Neural cell (in vitro differentiated cells): ENCODE measurements around the gene RAD51B. TPM values are rescaled to one million over a fixed set of nuclear protein-coding genes. Genes with fewer than 3 reads are reported as not detected.

ENCODE experiments used
- H2AFZ ChIP-seq: fragments of 200-600, 300-800 bp; sonication (generic), shearing (Covaris generic); 2 replicates; pipeline ENCODE4 v1.6.0; 2014; ENCODE audit warnings: low read depth, mild to moderate bottlenecking, antibody characterized with exemption, low read length, moderate library complexity
- H3F3A ChIP-seq: fragments of 200-600 bp; shearing (Covaris generic); 2 replicates; pipeline ENCODE4 v1.6.1; 2016; ENCODE audit warnings: mild to moderate bottlenecking, moderate library complexity, mixed read lengths, antibody characterized with exemption, low read length; ENCODE audit not compliant: insufficient read depth, poor library complexity, severe bottlenecking
- H3K27ac ChIP-seq: fragments of 200-600, 300-800 bp; sonication (generic), shearing (Covaris generic); 2 replicates; pipeline ENCODE4 v1.5.1; 2014; ENCODE audit warnings: mild to moderate bottlenecking, low read length, moderate library complexity
- H3K27me3 ChIP-seq: fragments of 300-800, 200-600 bp; sonication (generic), shearing (Covaris generic); 2 replicates; pipeline ENCODE4 v1.6.0; 2014; ENCODE audit warnings: mild to moderate bottlenecking, low read depth, low read length, moderate library complexity; ENCODE audit not compliant: insufficient read depth
- H3K36me3 ChIP-seq: fragments of 300-800, 200-600 bp; sonication (generic), shearing (Covaris generic); 2 replicates; pipeline ENCODE4 v1.5.1; 2014; ENCODE audit warnings: mild to moderate bottlenecking, antibody characterized with exemption, low read length, moderate library complexity; ENCODE audit not compliant: insufficient read depth
- H3K4me2 ChIP-seq: fragments of 300-800, 200-600 bp; sonication (generic), shearing (Covaris generic); 2 replicates; pipeline ENCODE4 v1.6.0; 2014; ENCODE audit warnings: mild to moderate bottlenecking, low read length
- H3K4me3 ChIP-seq: fragments of 300-800, 200-600 bp; sonication (generic), shearing (Covaris generic); 2 replicates; pipeline ENCODE4 v1.5.1; 2014; ENCODE audit warnings: mild to moderate bottlenecking, low read length, moderate library complexity
- H3K79me2 ChIP-seq: fragments of 200-600 bp; shearing (Covaris generic); replicated peaks from 2 replicates; pipeline ENCODE4 v1.6.0; 2014; ENCODE audit warnings: mild to moderate bottlenecking, low read length, moderate library complexity; ENCODE audit not compliant: insufficient read depth
- H3K9ac ChIP-seq: fragments of 300-800, 200-600 bp; sonication (generic), shearing (Covaris generic); 2 replicates; pipeline ENCODE4 v1.6.1; 2016; ENCODE audit warnings: mild to moderate bottlenecking, low read length, mixed read lengths
- H3K9me2 ChIP-seq: fragments of 200-600 bp; shearing (Covaris generic); 2 replicates; pipeline ENCODE4 v1.6.1; 2016; ENCODE audit warnings: mild to moderate bottlenecking, low read length, mixed read lengths; ENCODE audit not compliant: insufficient read depth
- H3K9me3 ChIP-seq: fragments of 200-600, 300-800 bp; sonication (generic), shearing (Covaris generic); 2 replicates; pipeline ENCODE4 v1.6.1; 2016; ENCODE audit warnings: mild to moderate bottlenecking, mixed run types, low read length, moderate library complexity, mixed read lengths
- H4K20me1 ChIP-seq: fragments of 200-600 bp; shearing (Covaris generic); 2 replicates; pipeline ENCODE4 v1.6.1; 2016; ENCODE audit warnings: mild to moderate bottlenecking, mixed run types; ENCODE audit not compliant: insufficient read depth
- EP300 ChIP-seq: fragments of 450-650 bp; conservative IDR thresholded peaks from 2 replicates; pipeline ENCODE4 v1.6.1; 2014; ENCODE audit warnings: antibody characterized with exemption, mild to moderate bottlenecking, moderate library complexity; ENCODE audit not compliant: poor library complexity, severe bottlenecking
- EZH2 ChIP-seq: fragments of 200-600, 300-800 bp; shearing (Covaris generic), sonication (generic); IDR thresholded peaks from 2 replicates; pipeline ENCODE4 v1.6.1; 2014; ENCODE audit warnings: antibody characterized with exemption, low read length, borderline replicate concordance, mild to moderate bottlenecking; ENCODE audit not compliant: insufficient read depth, poor library complexity, severe bottlenecking
- MXI1 ChIP-seq: fragments of 450-650 bp; conservative IDR thresholded peaks from 2 replicates; pipeline ENCODE4 v1.6.1; 2014; ENCODE audit warnings: antibody characterized with exemption, mild to moderate bottlenecking; ENCODE audit not compliant: poor library complexity, severe bottlenecking
- POLR2AphosphoS5 ChIP-seq: IDR thresholded peaks from 2 replicates; pipeline ENCODE4 v1.6.1; 2012
- RAD21 ChIP-seq: fragments of 450-650 bp; conservative IDR thresholded peaks from 2 replicates; pipeline ENCODE4 v1.6.1; 2014; ENCODE audit warnings: antibody characterized with exemption, mild to moderate bottlenecking, moderate library complexity
- SMC3 ChIP-seq: fragments of 450-650 bp; conservative IDR thresholded peaks from 2 replicates; pipeline ENCODE4 v1.6.1; 2014; ENCODE audit warnings: antibody characterized with exemption, mild to moderate bottlenecking, moderate library complexity; ENCODE audit not compliant: poor library complexity
- TAF1 ChIP-seq: IDR thresholded peaks from 2 replicates; pipeline ENCODE4 v1.6.1; 2012; ENCODE audit warnings: low read depth
- polyA plus RNA-seq: library from polyadenylated mRNA; depleted of rRNA; stranded (reverse); fragments of >200 nt; gene quantifications from 2 replicates; pipeline ENCODE4 v1.2.3, GENCODE V29; 2014
- TF ChIP-seq, protein P1 (sequence below): IDR thresholded peaks from 2 replicates; pipeline ENCODE4 v1.6.1; 2012; ENCODE audit warnings: borderline replicate concordance
- TF ChIP-seq, protein P2 (sequence below): fragments of 450-650 bp; IDR thresholded peaks from 2 replicates; pipeline ENCODE4 v1.5.1; 2014; ENCODE audit warnings: antibody characterized with exemption, mild to moderate bottlenecking, moderate library complexity; ENCODE audit not compliant: poor library complexity, severe bottlenecking

The RAD51B gene
- polyA plus RNA-seq, 1 donor from 2014 or later, result 3.1 TPM

DNA sequence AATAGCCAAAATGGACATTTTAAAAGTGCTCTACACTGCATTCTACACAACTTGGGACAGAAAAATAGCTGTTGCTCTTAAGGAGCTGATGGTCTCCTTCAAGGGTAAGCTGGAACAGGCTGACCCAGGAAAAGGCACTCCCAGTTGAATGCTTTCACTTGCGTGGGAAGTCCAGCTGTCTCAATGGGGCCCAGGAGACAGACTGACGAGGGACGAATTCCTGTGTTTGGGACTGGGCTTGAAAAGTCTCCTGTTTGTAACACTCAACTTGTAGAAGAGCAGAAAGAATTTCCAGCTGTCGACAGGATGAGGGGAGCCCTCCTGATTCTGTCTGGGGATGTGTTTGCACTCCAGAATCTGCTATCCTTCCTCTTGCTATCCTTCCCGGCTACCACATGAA, 792.5 kb downstream of the RAD51B start:
- H2AFZ ChIP-seq, result no peak overlapping the region
- no peaks in the 10 kb centered on the region for H3K9me2 ChIP-seq
- no peaks in the 10 kb centered on the region for H3K36me3 ChIP-seq
- H3K4me3 ChIP-seq, result no peak overlapping the region
- H3K27ac ChIP-seq, result no peak overlapping the region
- no peak overlapping the region for H3K4me2 ChIP-seq
- no peaks in the 10 kb centered on the region for H3K27me3 ChIP-seq
- no peaks in the 10 kb centered on the region for H3F3A ChIP-seq
- H3K9me3 ChIP-seq, result peaks cover 5% of the 10 kb centered on the region
- TF ChIP-seq POLR2AphosphoS5, result no peak
- TF ChIP-seq EP300, result no peak
- TF ChIP-seq TAF1, result no peak
- no peak for TF ChIP-seq MXI1
- TF ChIP-seq, protein P1, sequence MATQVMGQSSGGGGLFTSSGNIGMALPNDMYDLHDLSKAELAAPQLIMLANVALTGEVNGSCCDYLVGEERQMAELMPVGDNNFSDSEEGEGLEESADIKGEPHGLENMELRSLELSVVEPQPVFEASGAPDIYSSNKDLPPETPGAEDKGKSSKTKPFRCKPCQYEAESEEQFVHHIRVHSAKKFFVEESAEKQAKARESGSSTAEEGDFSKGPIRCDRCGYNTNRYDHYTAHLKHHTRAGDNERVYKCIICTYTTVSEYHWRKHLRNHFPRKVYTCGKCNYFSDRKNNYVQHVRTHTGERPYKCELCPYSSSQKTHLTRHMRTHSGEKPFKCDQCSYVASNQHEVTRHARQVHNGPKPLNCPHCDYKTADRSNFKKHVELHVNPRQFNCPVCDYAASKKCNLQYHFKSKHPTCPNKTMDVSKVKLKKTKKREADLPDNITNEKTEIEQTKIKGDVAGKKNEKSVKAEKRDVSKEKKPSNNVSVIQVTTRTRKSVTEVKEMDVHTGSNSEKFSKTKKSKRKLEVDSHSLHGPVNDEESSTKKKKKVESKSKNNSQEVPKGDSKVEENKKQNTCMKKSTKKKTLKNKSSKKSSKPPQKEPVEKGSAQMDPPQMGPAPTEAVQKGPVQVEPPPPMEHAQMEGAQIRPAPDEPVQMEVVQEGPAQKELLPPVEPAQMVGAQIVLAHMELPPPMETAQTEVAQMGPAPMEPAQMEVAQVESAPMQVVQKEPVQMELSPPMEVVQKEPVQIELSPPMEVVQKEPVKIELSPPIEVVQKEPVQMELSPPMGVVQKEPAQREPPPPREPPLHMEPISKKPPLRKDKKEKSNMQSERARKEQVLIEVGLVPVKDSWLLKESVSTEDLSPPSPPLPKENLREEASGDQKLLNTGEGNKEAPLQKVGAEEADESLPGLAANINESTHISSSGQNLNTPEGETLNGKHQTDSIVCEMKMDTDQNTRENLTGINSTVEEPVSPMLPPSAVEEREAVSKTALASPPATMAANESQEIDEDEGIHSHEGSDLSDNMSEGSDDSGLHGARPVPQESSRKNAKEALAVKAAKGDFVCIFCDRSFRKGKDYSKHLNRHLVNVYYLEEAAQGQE, result no peak
- no peak for TF ChIP-seq EZH2
- TF ChIP-seq SMC3, result no peak
- no peak for TF ChIP-seq RAD21
- TF ChIP-seq, protein P2, sequence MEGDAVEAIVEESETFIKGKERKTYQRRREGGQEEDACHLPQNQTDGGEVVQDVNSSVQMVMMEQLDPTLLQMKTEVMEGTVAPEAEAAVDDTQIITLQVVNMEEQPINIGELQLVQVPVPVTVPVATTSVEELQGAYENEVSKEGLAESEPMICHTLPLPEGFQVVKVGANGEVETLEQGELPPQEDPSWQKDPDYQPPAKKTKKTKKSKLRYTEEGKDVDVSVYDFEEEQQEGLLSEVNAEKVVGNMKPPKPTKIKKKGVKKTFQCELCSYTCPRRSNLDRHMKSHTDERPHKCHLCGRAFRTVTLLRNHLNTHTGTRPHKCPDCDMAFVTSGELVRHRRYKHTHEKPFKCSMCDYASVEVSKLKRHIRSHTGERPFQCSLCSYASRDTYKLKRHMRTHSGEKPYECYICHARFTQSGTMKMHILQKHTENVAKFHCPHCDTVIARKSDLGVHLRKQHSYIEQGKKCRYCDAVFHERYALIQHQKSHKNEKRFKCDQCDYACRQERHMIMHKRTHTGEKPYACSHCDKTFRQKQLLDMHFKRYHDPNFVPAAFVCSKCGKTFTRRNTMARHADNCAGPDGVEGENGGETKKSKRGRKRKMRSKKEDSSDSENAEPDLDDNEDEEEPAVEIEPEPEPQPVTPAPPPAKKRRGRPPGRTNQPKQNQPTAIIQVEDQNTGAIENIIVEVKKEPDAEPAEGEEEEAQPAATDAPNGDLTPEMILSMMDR, result no peak
- H3K79me2 ChIP-seq, result no peaks in the 10 kb centered on the region
- H4K20me1 ChIP-seq, result no peaks in the 10 kb centered on the region
- no peak overlapping the region for H3K9ac ChIP-seq

DNA sequence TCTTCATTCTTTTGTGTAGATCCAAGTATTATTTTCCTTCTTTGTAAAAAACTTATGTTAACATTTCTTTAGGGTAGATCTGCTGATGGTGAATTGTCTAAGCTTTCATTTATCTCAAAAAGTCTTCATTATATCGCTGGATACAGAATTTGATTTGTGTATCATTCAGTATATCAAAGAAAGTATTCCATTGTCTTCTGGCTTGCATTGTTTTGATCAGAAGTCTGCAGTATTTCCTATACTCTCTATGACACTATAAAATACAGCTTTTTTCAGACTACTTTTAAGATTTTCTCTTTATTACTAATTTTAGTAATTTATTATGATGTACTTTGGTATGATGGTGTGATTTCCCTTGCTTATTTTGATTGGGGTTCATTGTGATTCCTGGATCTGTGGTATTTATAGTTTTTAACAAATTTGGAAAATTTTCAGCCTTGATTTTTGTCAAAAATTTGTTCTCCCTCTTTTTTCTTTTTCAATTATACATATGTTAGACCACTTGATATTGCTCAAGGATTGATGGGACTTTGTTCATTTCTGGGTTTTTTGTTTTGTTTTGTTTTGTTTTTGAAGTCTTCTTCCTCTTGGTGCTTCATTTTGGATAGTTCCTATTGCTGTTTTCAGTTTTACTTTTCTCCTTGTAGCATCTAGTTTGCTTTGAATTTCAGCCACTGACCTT, 796.8 kb downstream of the RAD51B start:
- Histone ChIP-seq H2AFZ (no peak overlapping the region), H3K9me2 (no peaks in the 10 kb centered on the region), H3K9me3 (peaks cover 17% of the 10 kb centered on the region), H3K36me3 (no peaks in the 10 kb centered on the region), H3K9ac (no peak overlapping the region), H3K27ac (no peak overlapping the region), H3K4me2 (no peak overlapping the region), H4K20me1 (no peaks in the 10 kb centered on the region), H3K27me3 (no peaks in the 10 kb centered on the region), H3F3A (no peaks in the 10 kb centered on the region), H3K4me3 (no peak overlapping the region), H3K79me2 (no peaks in the 10 kb centered on the region)
- TF ChIP-seq EP300, result no peak
- no peak for TF ChIP-seq TAF1
- no peak for TF ChIP-seq SMC3
- TF ChIP-seq POLR2AphosphoS5, result no peak
- TF ChIP-seq, protein P2, result no peak
